Stimulated activated CD4-positive, alpha-beta T cell treated with anti-CD3 and anti-CD28 coated beads, Interleukin-1b, Interleukin-23, amount 100 ng/mL, for 4 hours (primary cell): ENCODE measurements around the gene FAM149A.

Source experiments
- DNase-seq, 2 donors: peaks; one replicate each; pipeline ENCODE4 v3.0.0-alpha.2; 2020; ENCODE audit warnings: low read depth in 2 of 2

Gene FAM149A

DNA sequence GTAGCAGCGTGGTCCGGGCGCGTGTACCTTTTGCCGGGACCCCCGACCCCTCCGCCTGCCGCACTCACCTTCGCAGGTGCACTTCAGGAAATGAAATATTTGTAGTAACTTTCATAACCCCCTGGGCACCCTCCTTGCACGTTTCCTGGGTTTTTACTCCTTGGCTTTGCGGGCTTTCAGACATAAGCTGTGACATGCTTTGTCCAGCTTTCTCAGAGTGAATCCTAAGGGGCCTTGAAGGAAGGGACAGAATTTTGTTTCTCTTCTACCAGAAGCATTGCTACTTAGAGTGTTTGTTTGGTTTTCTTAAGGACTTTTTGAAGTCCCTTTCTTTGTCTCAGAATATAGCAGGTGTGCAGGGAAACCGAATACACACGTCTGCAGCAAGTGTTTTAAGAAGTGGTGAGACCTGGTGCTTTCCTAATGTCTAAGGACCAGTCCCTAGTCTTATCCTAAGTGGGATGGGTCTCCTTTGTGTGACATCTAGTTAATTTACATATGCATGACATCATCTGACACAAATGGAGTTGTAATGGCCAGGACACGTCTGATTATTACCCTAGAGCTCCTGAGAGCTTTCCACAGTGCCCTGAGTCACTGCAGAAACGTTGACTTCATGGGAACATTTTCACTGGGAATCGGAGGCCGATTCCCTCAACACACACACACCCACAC, 1.3 kb downstream of the FAM149A start:
- no peak for DNase-seq

DNA sequence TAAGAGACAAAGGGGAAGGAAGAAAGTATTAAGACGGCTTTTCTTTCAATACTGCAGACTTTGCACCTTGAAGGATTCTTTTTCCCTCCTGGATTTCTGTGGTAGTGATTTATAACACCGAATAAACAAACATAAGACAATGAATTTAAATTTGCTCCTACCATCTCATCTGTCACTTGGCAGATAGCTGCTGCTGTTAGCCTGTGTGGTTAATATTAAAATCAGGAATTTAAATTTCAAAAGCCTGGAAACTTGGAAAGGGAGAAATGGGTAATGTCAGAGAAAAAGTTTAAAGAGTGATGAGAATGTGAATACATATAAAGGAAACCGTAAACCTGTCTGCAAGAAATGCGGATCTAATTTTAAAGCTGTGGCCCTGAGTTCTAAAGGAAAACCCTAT, 3.4 kb downstream of the FAM149A start:
- DNase-seq = no peak

DNA sequence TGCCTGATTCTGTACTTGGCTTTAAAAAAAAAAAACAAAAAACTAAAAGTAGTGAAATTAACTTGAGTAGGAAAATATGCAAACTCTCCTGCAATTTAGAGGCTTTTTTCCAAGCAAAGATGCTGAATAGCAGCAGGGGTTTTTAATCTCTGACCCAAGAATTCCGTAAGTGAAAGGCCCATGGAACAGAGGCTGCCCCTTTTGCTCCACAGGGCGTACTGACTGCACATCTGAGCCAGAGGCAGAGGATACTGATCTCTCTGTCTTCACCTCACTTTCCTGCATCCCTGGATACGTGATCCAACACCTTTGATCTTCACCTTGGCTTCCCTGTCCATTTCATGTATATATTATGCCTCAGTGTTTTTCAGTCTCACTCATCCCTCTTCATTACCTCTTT, 3.9 kb downstream of the FAM149A start:
- DNase-seq = no peak

- DNase-seq = no peak
Observed at GRCh38 chr4:186109245-186109644, 4.7 kb downstream of the FAM149A start.

DNA sequence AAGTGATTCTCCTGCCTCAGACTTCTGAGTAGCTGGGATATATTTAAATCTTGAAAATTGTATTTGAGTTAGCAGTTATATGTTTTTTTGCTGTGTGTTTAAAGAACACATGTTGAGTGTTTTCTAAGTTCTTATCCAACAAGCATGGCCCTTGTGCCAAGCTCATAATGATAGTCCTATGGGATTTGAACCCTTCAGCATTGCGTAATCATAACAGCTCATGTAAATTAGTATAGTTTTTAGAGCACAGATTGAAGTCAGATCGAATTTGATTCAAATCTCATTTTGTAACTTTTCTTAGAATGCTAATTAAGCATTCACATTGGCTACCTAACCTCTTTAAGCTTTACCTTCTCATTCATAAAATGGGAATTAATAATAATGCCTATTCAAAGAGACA, 12.2 kb downstream of the FAM149A start:
- no peak for DNase-seq

- no peak for DNase-seq
Observed at GRCh38 chr4:186118582-186118981, 14.1 kb downstream of the FAM149A start.

GRCh38 chr4:186121057-186121456, 16.6 kb downstream of the FAM149A start:
- no peak for DNase-seq

DNA sequence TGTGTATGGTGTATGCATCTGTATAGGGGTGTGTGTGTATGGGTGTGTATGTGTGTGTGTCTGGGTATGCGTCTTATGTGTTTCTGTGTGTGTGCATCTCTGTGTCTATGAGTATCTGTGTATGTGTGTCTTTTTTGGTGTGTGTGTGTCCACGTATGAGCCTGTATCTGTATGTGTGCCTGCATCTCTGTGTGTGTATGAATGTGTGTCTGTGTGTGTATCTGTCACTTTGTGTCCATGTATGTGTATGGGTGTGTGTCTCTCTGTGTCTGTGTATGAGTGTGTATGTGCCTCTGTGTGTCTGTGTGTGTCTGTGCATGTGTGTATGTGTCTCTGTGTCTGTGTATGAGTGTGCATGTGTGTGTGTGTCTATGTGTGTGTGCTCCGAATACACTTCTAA, 24.3 kb downstream of the FAM149A start:
- DNase-seq = no peak

- no peak for DNase-seq
Observed at GRCh38 chr4:186131935-186132334, 27.4 kb downstream of the FAM149A start.

GRCh38 chr4:186132577-186133242, 28.2 kb downstream of the FAM149A start:
- DNase-seq = no peak

DNA sequence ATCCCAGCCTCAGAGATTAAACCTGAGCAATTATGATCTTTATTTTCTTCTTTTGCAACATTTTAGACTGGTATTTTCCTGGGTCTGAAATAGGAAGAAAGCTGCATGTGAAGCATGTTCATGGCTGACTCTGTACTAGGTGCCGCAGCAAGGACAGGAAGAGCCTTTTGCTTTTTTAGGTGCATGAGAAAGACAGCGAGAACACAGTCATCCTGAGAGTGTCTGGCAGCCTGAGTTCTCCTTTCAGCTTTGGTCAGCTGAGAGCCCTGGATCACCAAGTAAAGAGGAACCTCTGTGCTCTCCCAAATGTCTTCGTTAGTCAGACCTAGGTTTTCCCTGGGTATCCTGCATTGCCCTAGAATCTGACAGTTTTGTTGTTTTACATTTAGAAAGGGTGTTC, 29.8 kb downstream of the FAM149A start:
- no peak for DNase-seq

DNA sequence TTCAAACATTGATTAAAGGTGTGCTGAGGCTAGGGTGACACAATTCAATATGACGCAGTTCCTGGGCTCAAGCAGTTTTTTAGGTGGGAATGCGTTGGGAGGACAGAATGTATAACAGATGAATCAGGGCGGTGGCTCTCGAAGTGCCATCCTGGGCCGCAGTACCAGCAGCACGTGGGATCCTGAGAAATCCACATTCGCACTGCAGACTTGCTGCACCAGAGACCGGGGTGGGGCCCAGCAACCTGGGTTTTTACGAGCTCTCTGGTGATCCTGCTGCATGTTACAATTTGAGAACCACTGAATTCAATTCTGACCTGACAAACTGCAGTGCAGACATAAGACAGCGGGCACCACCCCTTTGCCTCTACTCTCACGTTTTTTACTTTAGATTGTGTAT, 30.4 kb downstream of the FAM149A start:
- no peak for DNase-seq

DNA sequence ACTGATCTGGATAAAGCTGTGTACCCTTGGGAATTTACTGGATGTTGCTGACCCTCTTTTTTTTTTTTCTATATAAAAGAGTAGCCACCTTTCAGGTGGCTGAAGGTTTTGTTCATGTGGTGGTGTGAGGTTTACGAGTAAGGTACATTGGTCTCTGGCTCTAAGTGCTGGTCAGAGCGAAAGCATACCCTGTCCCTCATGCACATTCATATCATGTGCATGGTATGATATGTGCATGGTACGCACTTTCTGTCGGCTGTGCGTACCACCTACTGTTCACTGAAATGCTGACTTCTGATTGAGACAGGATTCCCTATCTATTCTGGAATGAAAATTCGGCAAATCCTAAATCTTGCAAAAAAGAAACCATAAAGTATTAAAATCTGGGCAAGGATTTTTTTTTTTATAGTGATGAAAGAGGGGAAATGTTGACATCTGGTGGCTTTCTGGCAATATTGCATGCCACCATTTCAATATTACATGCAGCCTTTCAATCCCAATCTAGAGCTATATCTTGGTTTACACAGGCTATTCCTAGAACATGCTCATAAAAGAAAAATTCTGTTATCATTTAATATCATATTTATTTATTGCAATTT, 32.8 kb downstream of the FAM149A start:
- DNase-seq = no peak

DNA sequence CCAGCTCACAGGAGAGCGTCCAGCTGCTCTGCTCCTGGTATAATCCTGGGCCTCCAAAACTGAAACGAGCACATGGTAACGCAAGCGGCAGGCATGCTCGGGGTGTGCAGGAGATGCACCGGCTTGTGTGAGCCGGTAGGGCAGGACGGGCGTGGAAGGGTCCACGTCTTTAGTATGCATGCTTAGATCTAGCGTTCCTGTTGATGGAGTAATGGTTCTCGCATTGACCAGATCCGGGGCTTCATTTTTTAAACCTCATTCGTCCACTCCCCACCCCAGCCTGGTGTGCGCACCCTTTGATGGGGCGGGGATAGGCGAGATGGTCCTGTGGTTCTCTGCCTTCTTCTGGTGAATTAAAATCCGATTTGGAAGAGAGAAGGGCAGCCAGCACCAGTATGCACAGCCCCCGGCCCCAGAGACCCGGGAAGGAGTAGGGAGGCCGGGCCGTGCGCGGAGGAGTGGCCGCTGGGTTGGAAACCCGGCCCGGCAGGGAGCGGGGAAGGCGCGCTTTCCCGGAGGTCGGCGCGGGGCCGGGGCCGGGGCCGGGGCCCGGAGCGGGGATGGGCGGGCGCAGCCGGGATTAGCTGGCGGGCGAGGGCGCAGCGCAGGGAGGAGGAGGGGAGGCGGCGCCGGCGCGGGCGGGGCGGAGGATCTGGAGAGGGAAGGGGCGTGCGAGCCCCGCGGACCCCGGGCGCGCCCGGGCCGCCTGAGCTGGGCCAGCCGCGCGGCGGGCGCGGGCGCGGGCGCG, 39.9 kb downstream of the FAM149A start:
- DNase-seq = peak in 1 of 2 donors; percentile 25

DNA sequence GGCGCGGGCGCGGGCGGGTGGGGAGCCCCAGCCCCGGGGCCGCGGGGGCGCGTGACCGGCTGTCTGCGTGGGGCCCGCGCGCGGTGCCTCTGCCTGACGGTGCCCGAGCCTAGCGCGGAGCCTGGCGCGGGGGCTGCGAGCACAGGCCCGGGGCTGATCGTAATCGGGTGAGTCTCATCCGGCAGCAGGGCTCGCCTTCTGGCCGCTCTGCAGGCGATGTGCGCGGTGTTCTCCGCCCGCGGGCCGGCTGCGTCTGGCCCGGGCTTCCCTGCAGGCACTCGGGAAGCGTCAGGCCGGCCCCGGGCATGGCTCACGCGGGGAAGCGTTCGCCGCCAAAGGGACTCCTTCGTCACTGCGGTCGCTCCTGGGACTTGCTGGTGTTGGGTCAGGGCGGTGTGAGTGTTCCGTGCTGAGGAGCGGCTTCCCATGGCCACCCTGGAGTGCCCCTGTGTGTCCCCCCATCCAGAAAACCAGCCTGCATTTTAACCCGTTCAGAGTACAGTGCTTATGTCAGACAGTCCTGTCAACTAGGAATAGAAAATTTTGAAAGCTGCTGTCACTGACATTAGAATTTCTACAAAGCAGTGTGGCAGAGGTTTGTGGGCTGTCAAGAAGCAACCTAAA, 40.6 kb downstream of the FAM149A start:
- DNase-seq = peak in 1 of 2 donors; percentile 20

DNA sequence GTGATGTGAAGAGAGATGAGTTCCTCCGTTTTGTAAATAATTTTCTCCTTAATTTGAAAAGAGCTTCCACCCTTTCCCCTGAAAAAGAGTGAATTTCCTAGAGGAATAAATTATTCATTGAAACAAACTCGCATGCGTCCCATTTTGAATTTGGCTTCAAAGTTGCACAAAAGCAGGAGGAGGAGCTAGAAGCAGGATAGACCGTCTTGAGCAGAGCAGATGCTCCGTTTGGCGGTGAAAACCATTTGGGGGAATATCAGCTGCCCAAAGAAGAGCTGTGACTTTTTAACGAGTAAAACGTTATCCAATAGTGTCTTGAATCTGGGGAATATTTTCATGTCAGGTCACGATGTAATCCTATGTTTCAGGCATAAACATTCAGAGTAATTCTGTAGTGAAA, 42.0 kb downstream of the FAM149A start:
- DNase-seq = no peak

DNA sequence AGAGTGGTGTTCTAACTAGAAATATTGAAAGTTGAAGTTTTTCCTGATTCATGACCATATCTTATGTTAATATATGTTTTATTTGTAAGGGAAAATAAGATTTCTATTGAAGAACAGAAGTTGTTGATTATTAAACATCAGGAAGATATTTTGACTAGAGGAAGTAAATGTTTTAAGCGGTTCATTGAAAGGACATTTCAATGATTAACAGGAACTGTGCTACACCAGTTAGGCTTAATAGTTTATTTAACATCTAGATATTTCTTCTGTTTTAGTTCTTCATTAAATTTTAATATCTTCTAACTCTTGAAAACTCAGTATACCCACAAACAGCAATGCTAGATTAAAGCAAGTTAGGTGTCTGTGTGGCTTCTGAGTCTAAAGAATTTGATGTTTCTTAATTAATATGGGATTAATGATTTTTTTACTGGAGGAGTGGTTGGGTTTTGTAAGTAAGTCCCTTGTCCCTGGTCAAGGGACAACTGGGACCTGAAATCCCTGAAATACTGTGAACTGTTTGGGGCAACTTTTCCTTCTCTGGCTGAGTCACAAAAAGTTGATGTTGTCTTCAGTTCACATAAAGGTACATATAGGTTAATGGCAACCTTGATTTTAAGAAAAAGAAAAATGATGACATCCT, 44.0 kb downstream of the FAM149A start:
- no peak for DNase-seq

DNA sequence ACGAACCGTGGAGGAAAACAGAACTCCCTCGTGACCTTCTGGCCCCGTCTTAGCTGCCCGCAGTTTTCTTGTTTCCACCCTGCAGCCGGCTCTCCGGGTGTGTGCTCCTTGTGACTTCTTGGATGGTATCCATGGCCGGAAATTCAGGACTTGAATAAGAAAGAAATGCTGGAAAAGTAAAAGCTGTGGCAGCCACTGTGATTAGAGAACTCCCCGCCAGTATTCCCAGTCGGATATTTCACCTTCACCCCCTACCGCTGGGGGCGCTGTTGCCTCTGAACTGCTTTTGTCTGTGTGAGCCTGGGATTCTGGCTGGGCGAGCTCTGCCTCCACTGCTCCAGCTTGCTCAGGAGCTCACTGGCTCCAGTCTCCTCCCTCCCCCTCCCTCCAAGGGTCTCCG, 45.4 kb downstream of the FAM149A start:
- DNase-seq = peak; percentile 14 to 31

DNA sequence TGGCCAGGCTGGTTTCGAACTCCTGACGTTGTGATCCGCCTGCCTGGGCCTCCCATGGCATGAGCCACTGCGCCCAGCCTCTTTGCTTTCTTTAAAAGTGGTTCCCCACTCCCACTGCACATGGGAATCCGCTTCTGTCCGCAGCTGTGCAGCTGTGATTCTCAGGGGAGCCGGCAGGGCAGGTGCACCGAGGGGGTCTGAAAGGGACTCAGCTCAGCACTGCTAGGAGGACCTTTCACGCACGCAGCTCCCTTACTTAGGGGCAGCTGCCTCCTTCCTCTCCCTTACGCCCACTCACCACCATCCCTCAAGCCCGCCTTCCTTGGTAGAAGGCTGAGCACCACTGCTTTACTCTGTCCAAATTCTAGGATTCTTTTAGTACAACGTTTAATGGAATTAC, 46.4 kb downstream of the FAM149A start:
- DNase-seq = no peak

DNA sequence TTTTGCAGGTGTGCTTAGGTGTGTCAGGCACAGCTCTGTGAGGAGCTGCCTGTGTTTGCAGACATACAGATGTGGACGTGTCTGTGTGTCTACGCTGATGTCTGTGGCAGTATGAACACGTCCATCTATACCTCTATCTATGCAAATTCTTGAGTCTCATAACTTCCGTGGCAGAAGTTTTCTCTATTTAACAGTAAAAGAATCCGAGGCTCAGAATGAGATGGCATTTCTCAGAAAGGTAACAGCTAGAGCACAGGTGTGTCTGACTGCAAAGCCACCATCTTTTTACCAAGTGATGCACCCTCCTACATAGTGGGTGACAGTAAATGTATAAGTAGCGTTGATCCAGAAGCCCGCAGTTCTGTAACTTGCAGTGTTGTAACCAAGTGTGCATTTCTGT, 47.0 kb downstream of the FAM149A start:
- DNase-seq = no peak

DNA sequence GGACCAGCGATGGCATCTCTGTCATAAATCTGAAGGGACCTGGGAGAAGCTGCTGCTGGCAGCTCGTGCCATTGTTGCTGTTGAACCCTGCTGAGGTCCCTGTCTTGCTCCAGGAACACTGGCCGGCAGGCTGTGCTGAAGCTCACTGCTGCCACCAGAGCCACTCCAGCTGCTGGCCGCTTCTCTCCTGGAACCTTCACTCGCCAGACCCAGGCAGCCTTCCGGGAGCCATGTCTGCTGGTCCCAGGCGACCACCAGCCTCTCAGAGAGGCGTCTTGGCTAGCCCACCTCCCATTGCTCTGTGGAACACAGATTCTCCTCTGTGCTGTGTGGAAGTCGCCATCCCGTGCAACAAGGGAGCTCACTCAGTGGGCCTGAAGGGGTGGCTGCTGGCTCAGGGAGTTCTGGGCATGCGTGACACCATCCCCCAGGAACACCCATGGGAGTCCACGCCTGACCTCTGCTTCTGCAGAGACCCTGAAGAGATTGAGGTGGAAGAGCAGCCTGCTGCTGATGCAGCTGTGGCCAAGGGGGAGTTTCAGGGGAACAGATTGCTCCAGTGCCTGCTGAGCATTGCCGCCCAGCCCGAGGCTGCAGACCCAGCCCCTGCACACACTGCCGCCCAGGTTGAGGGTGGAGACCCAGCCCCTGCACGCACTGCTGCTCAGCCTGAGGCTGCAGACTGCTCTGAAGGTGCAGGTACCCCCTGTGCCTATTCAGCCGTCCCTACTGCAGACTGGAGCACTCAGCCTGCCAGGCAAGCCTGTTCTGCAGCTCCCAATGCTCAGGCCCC, 53.7 kb downstream of the FAM149A start:
- no peak for DNase-seq
